WI38 (cell line): ENCODE data around the gene UBE2K.

Experiments
- H3K4me3 ChIP-seq: 2 replicates; pipeline ENCODE4 v1.5.1; 2011; ENCODE audit warnings: low read depth, mild to moderate bottlenecking, control low read depth, low read length
- TF ChIP-seq, protein P1 (sequence below): IDR thresholded peaks from 2 replicates; pipeline ENCODE4 v1.5.1; 2012; ENCODE audit warnings: low read depth, mild to moderate bottlenecking, control low read depth, low read length

Gene UBE2K

DNA sequence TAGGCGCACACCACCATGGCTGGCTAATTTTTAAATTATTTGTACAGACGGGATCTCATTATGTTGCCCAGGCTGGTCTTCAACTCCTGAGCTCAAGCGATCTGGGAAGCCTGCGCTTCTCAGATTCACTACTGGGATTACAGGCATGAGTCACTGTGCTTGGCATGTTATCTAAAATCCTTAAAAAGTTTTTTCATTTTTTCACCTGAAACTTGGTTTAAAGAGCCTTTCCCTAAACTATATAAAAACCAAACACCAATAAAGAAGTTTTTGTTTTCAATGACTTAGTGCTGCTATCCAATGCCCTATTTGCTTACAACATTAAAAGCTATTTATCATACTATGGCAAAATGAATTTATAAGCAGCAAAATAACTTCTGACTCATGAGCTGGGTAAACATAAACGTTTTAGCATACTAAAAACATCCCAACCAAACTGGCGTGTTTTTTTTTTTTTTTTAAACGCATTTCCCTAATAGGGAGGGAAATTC is 127.8 kb downstream of the UBE2K start:
- TF ChIP-seq, protein P1, sequence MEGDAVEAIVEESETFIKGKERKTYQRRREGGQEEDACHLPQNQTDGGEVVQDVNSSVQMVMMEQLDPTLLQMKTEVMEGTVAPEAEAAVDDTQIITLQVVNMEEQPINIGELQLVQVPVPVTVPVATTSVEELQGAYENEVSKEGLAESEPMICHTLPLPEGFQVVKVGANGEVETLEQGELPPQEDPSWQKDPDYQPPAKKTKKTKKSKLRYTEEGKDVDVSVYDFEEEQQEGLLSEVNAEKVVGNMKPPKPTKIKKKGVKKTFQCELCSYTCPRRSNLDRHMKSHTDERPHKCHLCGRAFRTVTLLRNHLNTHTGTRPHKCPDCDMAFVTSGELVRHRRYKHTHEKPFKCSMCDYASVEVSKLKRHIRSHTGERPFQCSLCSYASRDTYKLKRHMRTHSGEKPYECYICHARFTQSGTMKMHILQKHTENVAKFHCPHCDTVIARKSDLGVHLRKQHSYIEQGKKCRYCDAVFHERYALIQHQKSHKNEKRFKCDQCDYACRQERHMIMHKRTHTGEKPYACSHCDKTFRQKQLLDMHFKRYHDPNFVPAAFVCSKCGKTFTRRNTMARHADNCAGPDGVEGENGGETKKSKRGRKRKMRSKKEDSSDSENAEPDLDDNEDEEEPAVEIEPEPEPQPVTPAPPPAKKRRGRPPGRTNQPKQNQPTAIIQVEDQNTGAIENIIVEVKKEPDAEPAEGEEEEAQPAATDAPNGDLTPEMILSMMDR: no peak

More for the DNA sequence above, 127.8 kb downstream of the UBE2K start:
- no peak overlapping the region for H3K4me3 ChIP-seq
